ENCODE data around the gene GNAL.

GNAL gene

GRCh38 chr18:11784674-11785304 lies 95.7 kb downstream of the GNAL start:
- DNase-seq (ENCODE audit: extremely low read depth, low read depth) = no peak
- TF ChIP-seq, protein P1, sequence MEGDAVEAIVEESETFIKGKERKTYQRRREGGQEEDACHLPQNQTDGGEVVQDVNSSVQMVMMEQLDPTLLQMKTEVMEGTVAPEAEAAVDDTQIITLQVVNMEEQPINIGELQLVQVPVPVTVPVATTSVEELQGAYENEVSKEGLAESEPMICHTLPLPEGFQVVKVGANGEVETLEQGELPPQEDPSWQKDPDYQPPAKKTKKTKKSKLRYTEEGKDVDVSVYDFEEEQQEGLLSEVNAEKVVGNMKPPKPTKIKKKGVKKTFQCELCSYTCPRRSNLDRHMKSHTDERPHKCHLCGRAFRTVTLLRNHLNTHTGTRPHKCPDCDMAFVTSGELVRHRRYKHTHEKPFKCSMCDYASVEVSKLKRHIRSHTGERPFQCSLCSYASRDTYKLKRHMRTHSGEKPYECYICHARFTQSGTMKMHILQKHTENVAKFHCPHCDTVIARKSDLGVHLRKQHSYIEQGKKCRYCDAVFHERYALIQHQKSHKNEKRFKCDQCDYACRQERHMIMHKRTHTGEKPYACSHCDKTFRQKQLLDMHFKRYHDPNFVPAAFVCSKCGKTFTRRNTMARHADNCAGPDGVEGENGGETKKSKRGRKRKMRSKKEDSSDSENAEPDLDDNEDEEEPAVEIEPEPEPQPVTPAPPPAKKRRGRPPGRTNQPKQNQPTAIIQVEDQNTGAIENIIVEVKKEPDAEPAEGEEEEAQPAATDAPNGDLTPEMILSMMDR (IDR thresholded peaks at IDR 0.05; ENCODE audit: low read depth, low read length) = no peak

DNA sequence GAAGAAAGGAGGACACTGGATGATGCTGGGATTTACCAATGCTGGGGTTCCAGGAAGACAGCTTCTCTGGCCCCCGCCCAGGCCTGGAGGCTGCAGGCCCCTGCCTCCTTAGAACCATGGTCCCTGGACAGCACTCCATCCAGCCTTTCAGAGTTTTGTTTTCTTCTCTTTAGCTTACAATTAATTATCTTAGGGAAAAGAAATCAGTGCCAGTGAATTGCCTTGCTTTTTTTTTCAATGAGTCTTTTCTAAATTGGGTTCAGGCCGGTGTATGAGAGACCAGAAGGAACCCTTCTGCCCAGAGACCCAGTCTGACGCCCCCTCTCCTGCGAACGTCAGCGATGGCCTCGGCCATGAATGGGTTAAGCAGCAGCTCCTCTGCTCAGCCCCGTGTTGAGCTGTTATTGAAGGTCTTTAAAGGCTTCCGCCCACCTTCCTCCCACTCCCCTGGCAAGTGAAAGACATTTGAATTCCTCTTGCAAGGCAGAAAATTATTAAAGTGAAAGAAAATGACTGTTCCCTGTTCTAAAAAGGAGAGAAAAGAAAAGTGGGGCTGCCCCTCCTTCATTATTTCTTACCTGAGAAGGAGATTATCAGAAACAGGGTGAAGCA lies 96.5 kb downstream of the GNAL start:
- TF ChIP-seq, protein P1 (IDR thresholded peaks at IDR 0.05; ENCODE audit: low read depth, low read length) = no peak

DNA sequence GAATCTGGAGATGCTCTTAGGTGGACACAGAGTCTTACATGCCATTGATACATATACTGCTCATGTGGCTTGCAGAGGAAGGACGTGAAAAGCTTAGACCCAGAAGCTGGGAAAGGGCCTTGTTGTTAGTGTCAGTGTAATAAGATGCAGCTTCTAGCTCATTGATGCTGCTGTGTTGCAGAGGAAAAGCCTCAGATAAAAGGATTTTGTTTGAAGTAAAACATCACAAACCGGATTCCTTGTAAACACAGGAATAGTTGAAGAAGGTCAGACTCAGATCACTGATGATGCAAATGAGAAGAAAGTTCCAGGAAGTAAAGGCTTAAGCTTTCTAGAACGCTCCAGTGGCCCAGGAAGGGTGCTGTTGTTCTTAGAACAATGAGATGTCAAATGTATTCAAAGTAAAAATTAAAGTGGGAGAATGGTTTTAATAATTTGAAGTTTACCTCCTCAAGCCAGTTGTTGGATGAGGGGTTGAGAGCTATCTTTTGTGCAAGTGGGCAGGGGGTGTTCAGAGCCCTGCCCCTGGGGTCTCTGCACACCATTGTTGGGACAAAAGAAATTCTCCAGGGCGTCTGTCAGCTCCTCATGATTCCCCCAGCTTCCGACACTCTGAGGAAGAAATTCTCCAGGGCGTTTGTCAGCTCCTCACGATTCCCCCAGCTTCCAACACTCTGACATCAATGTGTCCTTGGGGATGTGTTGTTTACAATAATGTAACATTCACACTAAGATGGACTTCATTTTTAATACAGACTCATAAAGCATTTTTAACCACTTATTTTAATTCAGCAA lies 100.8 kb downstream of the GNAL start:
- TF ChIP-seq, protein P1 (IDR thresholded peaks at IDR 0.05; ENCODE audit: low read depth, low read length) = no peak
- no peak for DNase-seq (ENCODE audit: extremely low read depth, low read depth)

More for the DNA sequence above, 96.5 kb downstream of the GNAL start:
- DNase-seq (ENCODE audit: extremely low read depth, low read depth) = no peak

DNA sequence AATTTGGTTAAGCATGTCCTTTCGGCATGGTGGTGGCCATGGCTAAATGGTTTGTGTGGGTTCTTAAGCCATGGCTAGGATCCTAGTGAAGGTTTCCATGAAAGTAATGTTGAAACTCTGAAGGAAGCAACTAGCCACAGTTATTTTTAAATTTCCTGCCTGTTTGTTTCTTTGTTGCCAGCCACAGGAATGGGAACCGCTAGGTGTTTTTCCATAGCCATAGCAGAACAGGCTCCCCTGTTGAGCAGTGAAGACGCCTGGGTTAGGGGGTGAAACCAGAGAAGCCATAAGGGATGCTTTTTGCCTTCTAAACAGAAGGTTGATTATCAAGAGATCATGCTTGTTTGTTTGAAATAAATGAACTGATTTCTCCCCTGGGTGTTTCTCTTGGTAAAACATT lies 102.1 kb downstream of the GNAL start:
- TF ChIP-seq, protein P1 (IDR thresholded peaks at IDR 0.05; ENCODE audit: low read depth, low read length) = no peak
- DNase-seq (ENCODE audit: extremely low read depth, low read depth) = no peak

DNA sequence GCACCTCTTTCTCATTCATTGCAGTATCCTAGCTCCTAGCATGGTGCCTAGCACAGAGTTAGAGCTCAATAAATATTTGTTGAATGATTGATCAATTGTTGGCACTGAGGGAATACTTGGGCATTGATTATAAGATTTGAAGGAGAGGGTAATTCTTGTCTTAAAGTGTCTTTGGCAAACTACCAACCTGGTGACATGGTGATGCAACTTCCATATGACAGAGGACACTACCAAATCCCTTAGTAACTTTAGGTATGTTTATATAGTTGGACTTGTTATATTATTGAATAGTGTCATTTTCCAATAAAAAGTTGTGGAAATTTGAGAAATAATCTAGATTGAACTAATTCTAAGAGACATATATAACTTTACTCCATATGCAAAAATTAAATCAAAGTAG lies 103.6 kb downstream of the GNAL start:
- no peak for DNase-seq (ENCODE audit: extremely low read depth, low read depth)
- TF ChIP-seq, protein P1 (IDR thresholded peaks at IDR 0.05; ENCODE audit: low read depth, low read length) = no peak

DNA sequence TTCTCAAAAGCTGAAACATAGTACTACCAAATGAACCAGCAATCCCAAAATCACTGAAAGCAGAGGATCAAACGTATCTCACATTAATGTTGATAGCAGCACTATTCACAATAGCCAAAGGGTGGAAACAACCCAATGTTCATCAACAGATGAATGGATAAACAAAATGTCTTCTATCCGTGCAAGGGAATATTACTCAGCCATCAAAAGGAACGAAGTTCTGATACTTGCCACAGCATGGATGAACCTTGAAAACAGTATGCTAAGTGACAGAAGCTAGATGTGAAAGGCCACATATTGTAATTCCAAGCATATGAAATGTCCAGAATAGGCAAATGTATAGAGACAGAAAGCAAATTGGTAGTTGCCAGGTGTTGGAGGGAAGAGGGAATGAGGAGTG lies 105.1 kb downstream of the GNAL start:
- no peak for DNase-seq (ENCODE audit: extremely low read depth, low read depth)
- TF ChIP-seq, protein P1 (IDR thresholded peaks at IDR 0.05; ENCODE audit: low read depth, low read length) = no peak

DNA sequence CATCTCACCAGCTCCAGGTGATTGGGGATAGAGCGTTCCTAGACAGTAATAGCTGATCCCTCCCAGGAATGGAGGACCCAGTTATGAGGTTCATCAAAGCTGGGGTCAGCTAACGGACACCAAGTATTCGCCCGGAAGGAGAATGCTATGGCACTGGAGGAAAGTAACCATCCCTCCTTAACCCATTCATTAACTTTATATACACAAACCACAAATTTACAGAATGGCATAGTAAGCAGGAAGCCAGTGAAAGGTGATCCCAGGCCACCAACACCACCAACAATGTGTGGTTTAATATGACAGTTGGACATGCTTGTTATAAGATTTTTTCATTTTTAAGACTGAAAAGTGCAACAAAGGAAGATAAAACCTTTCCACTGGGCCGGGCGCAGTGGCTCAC lies 106.9 kb downstream of the GNAL start:
- TF ChIP-seq, protein P1 (IDR thresholded peaks at IDR 0.05; ENCODE audit: low read depth, low read length) = no peak
- DNase-seq (ENCODE audit: extremely low read depth, low read depth) = no peak
